BJ (cell line): ENCODE data around the gene SV2C. TPM values are rescaled to one million over a fixed set of nuclear protein-coding genes. Genes with fewer than 3 reads are reported as not detected.
"Not testable (repeated sequence)": the region's sequence is repeated elsewhere in the genome, so short reads cannot be mapped to it uniquely, and the experiment has no call there.

ENCODE experiments used
- CTCF ChIA-PET: fragments of 350-600 bp; formaldehyde crosslinking; extraction: SDS; loops from one replicate; lab custom pipeline; 2021; ENCODE audit warnings: antibody characterized with exemption, inconsistent platforms; lab: Yijun Ruan, JAX
- POLR2A ChIA-PET: fragments of 300-600 bp; sonication (Branson Sonifier 250); formaldehyde crosslinking; extraction: SDS; loops from one replicate; lab custom pipeline; 2021; ENCODE audit warnings: antibody characterized with exemption; lab: Charles Lee
- DNase-seq: peaks from one replicate; pipeline ENCODE4 v3.0.0-alpha.2; 2011; ENCODE audit warnings: low read depth
- H3K27me3 ChIP-seq: 2 replicates; pipeline ENCODE4 v1.6.0; 2011; ENCODE audit warnings: low read length; ENCODE audit not compliant: control insufficient read depth, insufficient read depth
- H3K36me3 ChIP-seq: 2 replicates; pipeline ENCODE4 v1.5.1; 2011; ENCODE audit warnings: low read length; ENCODE audit not compliant: control insufficient read depth, insufficient read depth
- H3K4me3 ChIP-seq: 2 replicates; pipeline ENCODE4 v1.5.1; 2011; ENCODE audit warnings: low read depth, mild to moderate bottlenecking, control low read depth, low read length
- polyA plus RNA-seq: library from polyadenylated mRNA; depleted of rRNA; stranded (reverse); fragments of >200 nt; gene quantifications from 2 replicates; pipeline ENCODE4 v1.2.3, GENCODE V29; 2011
- TF ChIP-seq, protein P1 (sequence below): IDR thresholded peaks from 2 replicates; pipeline ENCODE4 v1.5.1; 2011; ENCODE audit warnings: low read depth, mild to moderate bottlenecking, control low read depth, inconsistent platforms, low read length, moderate library complexity; ENCODE audit not compliant: insufficient read depth

SV2C gene
- polyA plus RNA-seq, 1 experiment, result not detected

- TF ChIP-seq, protein P1, sequence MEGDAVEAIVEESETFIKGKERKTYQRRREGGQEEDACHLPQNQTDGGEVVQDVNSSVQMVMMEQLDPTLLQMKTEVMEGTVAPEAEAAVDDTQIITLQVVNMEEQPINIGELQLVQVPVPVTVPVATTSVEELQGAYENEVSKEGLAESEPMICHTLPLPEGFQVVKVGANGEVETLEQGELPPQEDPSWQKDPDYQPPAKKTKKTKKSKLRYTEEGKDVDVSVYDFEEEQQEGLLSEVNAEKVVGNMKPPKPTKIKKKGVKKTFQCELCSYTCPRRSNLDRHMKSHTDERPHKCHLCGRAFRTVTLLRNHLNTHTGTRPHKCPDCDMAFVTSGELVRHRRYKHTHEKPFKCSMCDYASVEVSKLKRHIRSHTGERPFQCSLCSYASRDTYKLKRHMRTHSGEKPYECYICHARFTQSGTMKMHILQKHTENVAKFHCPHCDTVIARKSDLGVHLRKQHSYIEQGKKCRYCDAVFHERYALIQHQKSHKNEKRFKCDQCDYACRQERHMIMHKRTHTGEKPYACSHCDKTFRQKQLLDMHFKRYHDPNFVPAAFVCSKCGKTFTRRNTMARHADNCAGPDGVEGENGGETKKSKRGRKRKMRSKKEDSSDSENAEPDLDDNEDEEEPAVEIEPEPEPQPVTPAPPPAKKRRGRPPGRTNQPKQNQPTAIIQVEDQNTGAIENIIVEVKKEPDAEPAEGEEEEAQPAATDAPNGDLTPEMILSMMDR, result no peak
- DNase-seq, result no peak
- ChIA-PET CTCF (no interaction called here), POLR2A (no interaction called here)
- no peak overlapping the region for H3K4me3 ChIP-seq
- no peaks in the 10 kb centered on the region for H3K36me3 ChIP-seq
- H3K27me3 ChIP-seq, result no peaks in the 10 kb centered on the region
Measured at GRCh38 chr5:76367623-76368371, 284.6 kb downstream of the SV2C start.

GRCh38 chr5:76368941-76369340, 285.8 kb downstream of the SV2C start:
- DNase-seq, result no peak
- TF ChIP-seq, protein P1, result no peak
- Histone ChIP-seq H3K27me3 (no peaks in the 10 kb centered on the region), H3K36me3 (no peaks in the 10 kb centered on the region), H3K4me3 (no peak overlapping the region)
- ChIA-PET POLR2A (no interaction called here), CTCF (no interaction called here)

- H3K27me3 ChIP-seq, DNase-seq, H3K36me3 ChIP-seq, POLR2A ChIA-PET, CTCF ChIA-PET, H3K4me3 ChIP-seq: not testable (repeated sequence)
Measured at GRCh38 chr5:76369668-76370067, 286.5 kb downstream of the SV2C start.

DNA sequence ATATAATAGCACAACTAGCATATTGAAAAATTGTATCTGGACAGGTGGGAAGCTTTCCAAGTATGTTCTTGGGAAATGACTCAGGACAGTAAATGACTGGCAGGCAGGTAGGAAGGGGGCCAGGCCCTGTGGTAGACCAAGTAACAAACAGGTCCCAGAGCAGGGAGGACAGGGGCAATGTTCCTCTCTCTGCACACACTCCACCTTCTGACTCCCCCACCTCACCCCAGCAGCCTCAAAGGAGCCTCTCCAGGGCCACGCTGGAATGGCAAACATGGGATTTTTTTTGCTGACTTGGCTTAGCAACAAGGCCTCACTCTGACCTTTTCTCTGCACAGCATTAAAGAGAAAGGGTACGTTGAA, 288.8 kb downstream of the SV2C start:
- ChIA-PET CTCF (no interaction called here), POLR2A (no interaction called here)
- H3K27me3 ChIP-seq, result no peaks in the 10 kb centered on the region
- no peaks in the 10 kb centered on the region for H3K36me3 ChIP-seq
- TF ChIP-seq, protein P1, result no peak
- no peak overlapping the region for H3K4me3 ChIP-seq
- DNase-seq, result no peak

DNA sequence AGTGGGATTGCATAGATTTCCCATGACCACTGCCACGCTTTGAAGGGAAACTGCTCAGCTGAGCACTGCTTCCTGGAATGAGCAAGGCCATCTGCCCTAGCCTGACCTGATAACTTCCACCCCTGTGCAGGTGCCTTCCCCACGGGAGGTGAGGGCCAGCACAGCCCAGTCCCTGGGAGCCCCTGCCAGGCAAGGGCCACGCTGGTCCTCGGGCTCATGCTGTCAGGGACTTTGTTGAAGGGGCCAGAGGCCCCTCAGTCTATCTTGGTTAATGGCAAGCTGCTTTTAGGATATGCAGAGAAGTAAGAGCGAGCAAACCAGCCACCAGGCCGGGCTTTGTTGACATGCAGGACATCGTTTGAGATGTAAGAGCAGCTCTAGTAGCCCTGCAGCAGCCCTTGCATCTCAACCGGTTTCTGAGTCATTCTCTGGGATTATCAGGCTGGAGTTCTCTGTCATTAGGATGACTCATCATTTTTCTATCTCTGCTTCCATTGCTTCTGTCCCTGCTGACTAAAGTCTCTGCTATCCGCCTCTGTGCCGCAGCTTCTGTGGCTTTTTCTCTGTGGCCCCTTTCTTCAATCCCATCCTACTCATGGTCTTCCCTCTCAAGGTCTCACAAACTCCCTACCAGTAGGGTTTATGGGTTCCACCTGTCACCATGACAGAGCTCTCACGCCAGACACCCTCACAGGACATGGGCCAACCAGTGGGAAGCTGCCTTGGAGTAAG, 289.3 kb downstream of the SV2C start:
- POLR2A ChIA-PET, result no interaction called here
- Histone ChIP-seq H3K4me3 (no peak overlapping the region), H3K27me3 (no peaks in the 10 kb centered on the region), H3K36me3 (no peaks in the 10 kb centered on the region)
- TF ChIP-seq, protein P1, result no peak
- CTCF ChIA-PET, result no interaction called here
- DNase-seq, result peak; percentile 27
